AG09309 (cell line): ENCODE data around the gene DMRT2.

Experiments
- DNase-seq: peaks from one replicate; pipeline ENCODE4 v3.0.0-alpha.2; 2010; ENCODE audit warnings: low read depth
- H3K4me3 ChIP-seq: 2 replicates; pipeline ENCODE4 v1.5.1; 2011; ENCODE audit warnings: mild to moderate bottlenecking, low read depth, low read length, moderate library complexity; ENCODE audit not compliant: control insufficient read depth
- CTCF ChIP-seq: IDR thresholded peaks from 2 replicates; pipeline ENCODE4 v1.5.1; 2011; ENCODE audit warnings: mild to moderate bottlenecking, low read depth, low read length, inconsistent platforms; ENCODE audit not compliant: insufficient read depth, control insufficient read depth; ENCODE audit errors: missing control alignments

DMRT2 gene

DNA sequence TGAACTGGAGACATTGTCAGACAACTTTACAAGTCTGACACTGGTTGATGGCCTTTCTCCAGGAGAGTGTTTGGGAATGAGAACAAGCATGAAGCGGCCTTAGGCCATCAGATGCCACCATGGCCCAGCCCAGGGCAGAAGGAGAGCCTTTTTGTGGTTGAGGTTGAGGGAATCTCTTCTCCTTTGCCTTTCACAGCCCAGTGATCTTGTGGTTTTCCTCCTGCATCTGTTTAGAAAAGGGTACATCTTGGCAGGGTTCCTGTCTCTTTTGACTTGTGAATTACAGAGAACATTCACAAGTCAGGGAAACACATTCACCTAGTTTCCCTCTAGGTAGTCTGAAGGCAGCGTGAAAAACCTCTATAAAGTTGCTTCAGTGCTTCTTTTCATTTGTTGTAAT is 27.5 kb downstream of the DMRT2 start:
- no peak for DNase-seq
- TF ChIP-seq CTCF = no peak
- no peak overlapping the region for H3K4me3 ChIP-seq

- H3K4me3 ChIP-seq = no peak overlapping the region
- no peak for TF ChIP-seq CTCF
- no peak for DNase-seq
Measured at GRCh38 chr9:1083325-1083913, 33.3 kb downstream of the DMRT2 start.

DNA sequence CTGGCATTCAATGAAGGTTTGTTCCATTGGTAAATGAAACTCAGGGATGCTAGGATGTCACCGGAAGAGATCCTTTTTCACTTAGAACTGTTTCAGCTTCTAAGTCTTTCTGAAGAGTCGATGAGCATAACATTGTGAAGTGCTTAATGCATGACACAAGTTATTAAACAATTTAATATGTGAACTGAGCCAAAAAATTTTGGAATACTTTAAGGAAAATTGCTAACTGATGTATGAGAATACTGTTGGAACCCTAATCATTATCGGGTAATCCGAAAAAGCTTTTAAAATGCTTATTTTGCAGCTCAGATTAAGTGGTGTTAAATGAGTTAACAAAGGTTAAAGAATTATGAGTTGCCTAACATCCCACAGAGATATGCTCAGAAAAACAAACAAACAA is 34.9 kb downstream of the DMRT2 start:
- no peak for TF ChIP-seq CTCF
- DNase-seq = no peak
- H3K4me3 ChIP-seq = no peak overlapping the region

DNA sequence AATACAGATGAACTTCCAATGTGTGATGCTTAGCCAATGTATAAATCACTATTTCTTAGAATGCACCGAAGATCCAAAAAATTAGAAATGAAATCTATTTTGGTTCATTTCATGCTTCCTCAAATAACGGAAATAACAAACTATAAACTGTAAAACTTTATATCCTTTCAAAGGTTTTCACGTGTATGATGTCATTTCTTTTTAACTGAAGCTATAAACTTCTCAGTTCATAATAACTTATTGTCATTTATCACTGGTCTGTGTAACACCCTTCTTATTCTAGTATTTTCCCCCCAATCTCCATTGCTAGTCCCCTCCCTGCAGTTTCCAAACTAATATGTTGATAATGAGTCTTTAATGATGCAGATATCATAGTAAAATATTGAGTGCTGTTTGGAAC is 36.4 kb downstream of the DMRT2 start:
- H3K4me3 ChIP-seq = no peak overlapping the region
- no peak for TF ChIP-seq CTCF
- DNase-seq = no peak

DNA sequence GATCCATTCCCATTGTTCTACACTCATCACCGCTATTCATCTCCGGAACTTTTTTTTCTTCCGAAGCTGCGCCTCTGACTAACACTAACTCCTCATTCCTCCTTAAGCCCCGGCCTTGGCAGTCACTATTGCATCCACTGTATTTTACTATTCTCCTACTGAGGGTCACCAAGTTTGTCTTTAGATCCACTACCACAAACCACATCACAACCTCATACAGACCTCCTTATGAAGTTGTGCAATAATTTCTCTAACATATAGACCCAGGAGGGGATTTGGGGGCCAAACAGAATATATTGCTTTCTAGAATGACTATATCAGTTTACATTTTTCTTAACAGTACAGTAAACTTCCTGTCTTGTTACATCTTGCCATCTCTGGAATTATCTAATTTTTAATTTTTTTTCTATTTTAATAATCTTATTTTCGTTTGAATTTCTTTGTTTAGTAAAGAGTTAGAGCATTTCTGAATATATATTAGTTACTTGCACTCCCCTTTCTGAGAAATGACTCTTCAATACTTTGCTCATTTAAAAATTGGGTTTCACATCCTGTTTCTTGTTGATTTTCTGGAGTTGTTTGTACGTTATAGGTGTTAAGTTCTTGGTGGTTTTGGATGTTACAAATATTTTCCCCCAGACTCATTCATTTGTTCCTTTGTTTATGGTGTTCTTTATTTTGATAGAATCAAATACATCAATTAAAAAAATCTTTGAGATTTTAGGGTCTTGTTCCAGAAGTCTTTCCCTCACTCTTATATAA is 37.1 kb downstream of the DMRT2 start:
- no peak overlapping the region for H3K4me3 ChIP-seq
- TF ChIP-seq CTCF = no peak
- DNase-seq = no peak

DNA sequence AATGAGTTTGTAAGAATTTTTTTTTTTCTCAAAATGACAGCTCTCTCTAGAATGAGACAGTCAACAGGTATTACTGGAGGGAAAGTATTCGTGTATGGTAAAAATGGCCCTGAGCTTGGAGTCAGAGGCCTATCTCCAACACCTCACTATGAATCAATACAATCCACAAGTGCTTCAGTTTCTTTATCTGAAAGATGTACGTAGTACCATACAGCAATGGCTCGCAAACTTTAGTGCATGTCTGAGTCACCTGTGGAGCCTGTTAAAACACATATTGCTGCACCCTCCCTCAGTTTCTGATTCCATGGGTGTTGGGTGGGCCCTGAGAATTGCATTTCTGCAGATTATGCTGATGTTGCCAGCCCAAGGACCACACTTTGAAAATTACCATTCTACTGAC is 44.6 kb downstream of the DMRT2 start:
- no peak overlapping the region for H3K4me3 ChIP-seq
- no peak for DNase-seq
- no peak for TF ChIP-seq CTCF
